T-cell (primary cell): ENCODE results near the gene LTBP2. TPM values are rescaled to one million over a fixed set of nuclear protein-coding genes. Genes with fewer than 3 reads are reported as not detected.

Experiments
- ATAC-seq, 4 experiments: fragments of 200-7000 bp in 3 of 4; fragments of 150-1000 bp in 1 of 4; cut with Tn5 transposase; replicated peaks in 1 of 4; 1 replicate in 3 of 4; 2 replicates in 1 of 4; pipeline ENCODE4 v1.10.0; 2021; ENCODE audit warnings: moderate library complexity in 3 of 4, mild to moderate bottlenecking in 2 of 4, moderate number of reproducible peaks in 1 of 4
- CTCF ChIA-PET, 2 donors: fragments of 300-600 bp; sonication (Branson Sonifier 250); formaldehyde crosslinking; loops; one replicate each; lab custom pipeline; 2022; ENCODE audit warnings: antibody characterized with exemption in 2 of 2; lab: Charles Lee
- POLR2A ChIA-PET, 2 donors: fragments of 300-600 bp; sonication (Branson Sonifier 250); formaldehyde crosslinking; loops; one replicate each; lab custom pipeline; 2022; ENCODE audit warnings: antibody characterized with exemption in 2 of 2; lab: Charles Lee
- DNase-seq, 35 experiments: peaks; one replicate each; pipeline versions ENCODE4 v3.0.0 to v3.0.0-alpha.2; 2013 to 2023
- H3K27ac ChIP-seq: one replicate; pipeline ENCODE4 v1.5.1; 2013; ENCODE audit warnings: low read length
- H3K27me3 ChIP-seq, 2 experiments: replicated peaks in 1 of 2; 1 replicate in 1 of 2; 2 replicates in 1 of 2; pipeline versions ENCODE4 v1.6.1 to v1.7.0; 2013; ENCODE audit warnings: low read length in 1 of 2, mixed read lengths in 1 of 2; ENCODE audit not compliant: control insufficient read depth in 2 of 2, insufficient read depth in 2 of 2; ENCODE audit errors: extremely low read depth in 1 of 2
- H3K36me3 ChIP-seq, 2 donors: 1 replicate in 1 of 2; 2 replicates in 1 of 2; pipeline versions ENCODE4 v1.6.1 to v1.7.0; 2013; ENCODE audit warnings: low read length in 1 of 2; ENCODE audit not compliant: control insufficient read depth in 2 of 2, insufficient read depth in 1 of 2; ENCODE audit errors: extremely low read depth in 1 of 2
- H3K4me1 ChIP-seq, 2 experiments: 1 replicate in 1 of 2; 2 replicates in 1 of 2; pipeline versions ENCODE4 v1.6.1 to v1.7.0; 2013; ENCODE audit warnings: low read length in 2 of 2, mixed read lengths in 1 of 2; ENCODE audit not compliant: insufficient read depth in 2 of 2, control insufficient read depth in 1 of 2; ENCODE audit errors: extremely low read depth in 1 of 2
- H3K4me3 ChIP-seq, 2 donors: 1 replicate in 1 of 2; 2 replicates in 1 of 2; pipeline versions ENCODE4 v1.5.1 to v1.7.0; 2013; ENCODE audit warnings: mild to moderate bottlenecking in 2 of 2, low read length in 1 of 2, moderate library complexity in 1 of 2; ENCODE audit not compliant: control insufficient read depth in 1 of 2; ENCODE audit errors: extremely low read depth in 1 of 2
- H3K9me3 ChIP-seq: 2 replicates; pipeline ENCODE4 v1.7.0; 2013
- H3K27ac Mint-ChIP-seq, 2 donors: one replicate each; pipeline ENCODE4 v1.8.0; 2020 to 2021; ENCODE audit warnings: mild to moderate bottlenecking in 2 of 2, mixed read lengths in 2 of 2
- H3K27me3 Mint-ChIP-seq, 2 donors: one replicate each; pipeline ENCODE4 v1.8.0; 2021 to 2022; ENCODE audit warnings: mixed read lengths in 2 of 2
- H3K36me3 Mint-ChIP-seq: one replicate; pipeline ENCODE4 v1.8.0; 2021; ENCODE audit warnings: mixed read lengths
- H3K4me1 Mint-ChIP-seq, 3 donors: one replicate each; pipeline ENCODE4 v1.8.0; 2020 to 2022; ENCODE audit warnings: mixed read lengths in 3 of 3, mild to moderate bottlenecking in 1 of 3
- H3K4me3 Mint-ChIP-seq, 3 donors: one replicate each; pipeline ENCODE4 v1.8.0; 2020 to 2022; ENCODE audit warnings: mild to moderate bottlenecking in 3 of 3, mixed read lengths in 3 of 3, moderate library complexity in 3 of 3
- H3K9me3 Mint-ChIP-seq, 3 donors: one replicate each; pipeline ENCODE4 v1.8.0; 2020 to 2022; ENCODE audit warnings: mixed read lengths in 3 of 3
- WGBS: methylation state at CpG from one replicate; pipeline ENCODE4 v1.1.5; 2013; ENCODE audit warnings: missing lambda C conversion rate; ENCODE audit not compliant: insufficient coverage; 5-methylcytosine and 5-hydroxymethylcytosine counted together
- total RNA-seq, 35 experiments: library from RNA in 6 of 35; stranded (reverse) in 6 of 35; fragments of 120-200 nt in 1 of 35; gene quantifications; one replicate each; pipeline versions ENCODE4 v1.2.1 to v1.2.4 and lab custom pipeline; 2013 to 2026

LTBP2 gene
- total RNA-seq, 5 donors from 2014 or later (not counting 1 experiment from before 2014, with no cell fraction given), result 0.39 to 1.7 (median 1.1) TPM

DNA sequence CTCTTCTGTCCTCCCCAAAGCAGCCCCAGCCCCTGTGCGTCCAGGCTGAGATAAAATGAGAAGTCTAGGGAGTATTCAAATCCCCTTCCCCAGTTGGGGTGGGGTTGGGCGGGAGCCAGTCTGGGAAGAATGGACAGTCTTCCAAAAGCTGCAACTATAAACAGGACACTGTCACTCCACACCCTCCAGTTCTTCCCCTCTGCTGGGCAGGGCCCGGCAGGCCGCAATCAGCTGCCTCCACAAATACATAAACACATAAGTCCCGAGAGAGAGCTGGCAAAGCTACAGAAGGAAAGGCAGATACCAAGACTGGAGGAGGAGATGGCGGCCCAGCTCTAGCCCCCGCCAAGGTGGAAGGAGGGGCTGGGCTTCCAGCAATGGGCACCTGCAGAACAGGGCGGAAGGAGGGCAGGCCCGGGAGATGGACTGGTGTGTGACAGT is 12.7 kb downstream of the LTBP2 start:
- Mint-ChIP-seq H3K9me3 (no peaks in the 10 kb centered on the region), H3K4me1 (no peaks in the 10 kb centered on the region), H3K36me3 (no peaks in the 10 kb centered on the region), H3K4me3 (no peak overlapping the region), H3K27ac (no peak overlapping the region), H3K27me3 (no peaks in the 10 kb centered on the region)
- ChIA-PET CTCF (interaction anchor here in 1 of 2 donors (0.9 kb wide), 1 partner anchor 10 kb away, joined by 3 read pairs; no protein-coding TSS in a partner anchor), POLR2A (no interaction called here)
- ATAC-seq (no peak), DNase-seq (no peak)
- WGBS, result 89% methylated on average over 3 of the region's 9 CpGs
- Histone ChIP-seq H3K27ac (no peak overlapping the region), H3K36me3 (no peaks in the 10 kb centered on the region), H3K9me3 (no peaks in the 10 kb centered on the region), H3K4me3 (no peak overlapping the region), H3K4me1 (no peaks in the 10 kb centered on the region), H3K27me3 (peaks cover 0 to 13% of the 10 kb centered on the region in 2 experiments)

GRCh38 chr14:74596741-74597450 is 15.1 kb downstream of the LTBP2 start:
- no peak for DNase-seq
- H3K4me3 ChIP-seq, result no peak overlapping the region
- no peaks in the 10 kb centered on the region for H3K4me1 ChIP-seq
- no peaks in the 10 kb centered on the region for H3K36me3 ChIP-seq
- no peak for ATAC-seq
- peaks cover 0 to 13% of the 10 kb centered on the region in 2 experiments for H3K27me3 ChIP-seq
- Mint-ChIP-seq H3K9me3 (no peaks in the 10 kb centered on the region), H3K4me1 (no peaks in the 10 kb centered on the region), H3K27me3 (no peaks in the 10 kb centered on the region), H3K27ac (no peak overlapping the region), H3K4me3 (no peak overlapping the region), H3K36me3 (no peaks in the 10 kb centered on the region)
- CTCF ChIA-PET, result no interaction called here
- H3K9me3 ChIP-seq, result no peaks in the 10 kb centered on the region
- WGBS, result 69% methylated on average over 10 of the region's 12 CpGs
- POLR2A ChIA-PET, result no interaction called here
- H3K27ac ChIP-seq, result no peak overlapping the region

- CTCF ChIA-PET, result no interaction called here
- no peak for ATAC-seq
- no peaks in the 10 kb centered on the region for H3K36me3 Mint-ChIP-seq
Measured at GRCh38 chr14:74595006-74595735, 16.9 kb downstream of the LTBP2 start.

DNA sequence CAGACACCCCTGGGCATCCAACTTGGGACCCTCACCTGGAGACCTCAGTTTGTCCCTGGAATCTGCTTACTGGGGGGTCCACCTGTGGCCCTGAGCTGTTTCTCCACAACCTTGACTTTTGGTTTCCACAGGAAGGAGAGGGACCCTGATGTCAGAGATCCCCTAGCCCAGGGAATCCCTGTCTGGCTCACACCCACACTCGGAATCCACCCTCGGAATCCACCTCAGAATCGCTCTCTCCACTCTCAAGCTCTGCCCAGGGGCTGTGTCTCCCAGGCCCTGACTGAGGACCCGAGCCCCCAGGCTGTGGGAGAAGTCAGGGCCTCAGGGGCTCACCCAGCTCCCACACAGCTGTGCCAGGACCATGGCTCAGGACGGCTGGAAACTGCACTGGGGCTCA is 17.4 kb downstream of the LTBP2 start:
- CTCF ChIA-PET, result no interaction called here
- Histone ChIP-seq H3K27me3 (peaks cover 0 to 13% of the 10 kb centered on the region in 2 experiments), H3K27ac (no peak overlapping the region), H3K4me1 (no peaks in the 10 kb centered on the region), H3K9me3 (no peaks in the 10 kb centered on the region), H3K4me3 (no peak overlapping the region), H3K36me3 (no peaks in the 10 kb centered on the region)
- Mint-ChIP-seq H3K27me3 (no peaks in the 10 kb centered on the region), H3K36me3 (no peaks in the 10 kb centered on the region), H3K27ac (no peak overlapping the region), H3K4me3 (no peak overlapping the region), H3K4me1 (no peaks in the 10 kb centered on the region), H3K9me3 (no peaks in the 10 kb centered on the region)
- POLR2A ChIA-PET, result no interaction called here
- whole genome bisulfite sequencing, result 68% methylated on average over 3 of the region's 5 CpGs
- ATAC-seq, result no peak
- no peak for DNase-seq

More at GRCh38 chr14:74595006-74595735, 16.9 kb downstream of the LTBP2 start:
- H3K4me3 ChIP-seq, result no peak overlapping the region
- no peak overlapping the region for H3K27ac ChIP-seq
- Mint-ChIP-seq H3K4me3 (no peak overlapping the region), H3K27ac (no peak overlapping the region), H3K4me1 (no peaks in the 10 kb centered on the region), H3K27me3 (no peaks in the 10 kb centered on the region), H3K9me3 (no peaks in the 10 kb centered on the region)
- POLR2A ChIA-PET, result no interaction called here
- H3K27me3 ChIP-seq, result peaks cover 0 to 13% of the 10 kb centered on the region in 2 experiments
- 89% methylated on average over 13 of the region's 15 CpGs for WGBS
- no peaks in the 10 kb centered on the region for H3K9me3 ChIP-seq
- no peak for DNase-seq
- no peaks in the 10 kb centered on the region for H3K36me3 ChIP-seq
- H3K4me1 ChIP-seq, result no peaks in the 10 kb centered on the region

DNA sequence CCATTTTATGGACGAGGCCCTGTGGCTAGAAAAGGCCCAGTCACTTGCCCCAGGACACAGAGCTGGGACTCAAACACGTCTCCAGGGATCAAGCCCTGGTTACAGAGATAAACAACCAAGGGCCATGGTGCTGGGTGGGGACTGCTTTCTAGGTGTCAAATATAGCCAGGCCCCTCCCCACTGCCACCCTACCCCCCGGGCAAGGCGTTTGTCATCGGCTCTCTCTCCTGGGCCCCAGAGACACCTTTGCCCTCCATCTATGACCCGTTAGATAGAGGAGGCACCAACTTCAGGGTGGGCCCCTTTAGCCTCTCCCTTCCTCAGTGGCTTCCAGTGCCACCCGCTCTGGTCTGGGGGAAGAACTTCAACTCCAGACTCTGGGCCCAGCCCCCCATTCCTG is 18.0 kb downstream of the LTBP2 start:
- ChIA-PET POLR2A (no interaction called here), CTCF (no interaction called here)
- no peaks in the 10 kb centered on the region for H3K4me1 Mint-ChIP-seq
- Histone ChIP-seq H3K4me3 (no peak overlapping the region), H3K36me3 (no peaks in the 10 kb centered on the region), H3K4me1 (no peaks in the 10 kb centered on the region), H3K27me3 (peaks cover 0 to 13% of the 10 kb centered on the region in 2 experiments), H3K27ac (no peak overlapping the region), H3K9me3 (no peaks in the 10 kb centered on the region)
- H3K36me3 Mint-ChIP-seq, result no peaks in the 10 kb centered on the region
- no peaks in the 10 kb centered on the region for H3K9me3 Mint-ChIP-seq
- no peak for DNase-seq
- no peak overlapping the region for H3K4me3 Mint-ChIP-seq
- 90% methylated on average over 4 of the region's 7 CpGs for WGBS
- H3K27ac Mint-ChIP-seq, result no peak overlapping the region
- no peak for ATAC-seq
- H3K27me3 Mint-ChIP-seq, result no peaks in the 10 kb centered on the region

DNA sequence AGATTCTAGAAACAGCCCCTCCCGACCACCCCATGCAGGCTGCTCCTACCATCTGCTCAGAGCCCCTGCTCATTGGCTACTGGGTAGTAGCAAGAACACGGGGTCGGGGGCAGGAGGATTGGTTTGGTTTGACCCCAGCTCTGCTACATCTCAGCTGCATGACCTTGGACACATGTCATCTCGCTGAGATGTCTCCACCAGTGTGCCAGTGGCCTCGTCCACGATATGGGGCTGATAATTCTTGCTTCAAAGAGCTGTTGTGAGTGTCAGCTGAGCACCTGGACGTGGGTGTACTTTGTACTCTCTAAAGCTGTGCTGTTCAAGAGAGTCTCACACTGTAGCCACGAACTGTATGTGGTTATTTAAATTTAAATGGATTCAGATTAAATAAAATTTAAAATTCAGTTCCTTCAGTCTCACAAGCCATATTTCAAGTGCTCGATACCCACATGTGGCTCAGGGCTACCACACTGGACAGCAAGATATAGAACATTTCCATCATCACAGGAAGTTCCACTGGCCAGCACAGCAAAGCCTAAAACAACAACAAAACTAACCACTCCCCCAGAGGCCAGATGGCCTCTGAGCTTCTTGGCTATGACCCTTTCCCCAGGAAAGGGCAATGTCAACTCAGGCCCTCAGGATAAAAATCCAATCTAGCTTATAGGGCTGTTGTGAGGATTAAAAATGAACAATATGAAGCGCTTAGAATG is 18.6 kb downstream of the LTBP2 start:
- CTCF ChIA-PET, result no interaction called here
- ATAC-seq (no peak), DNase-seq (no peak)
- no peaks in the 10 kb centered on the region for H3K27me3 Mint-ChIP-seq
- H3K4me3 Mint-ChIP-seq, result no peak overlapping the region
- POLR2A ChIA-PET, result no interaction called here
- 15% methylated on average over 4 of the region's 10 CpGs for WGBS
- no peak overlapping the region for H3K27ac ChIP-seq
- H3K36me3 Mint-ChIP-seq, result no peaks in the 10 kb centered on the region
- H3K9me3 ChIP-seq, result no peaks in the 10 kb centered on the region
- no peaks in the 10 kb centered on the region for H3K36me3 ChIP-seq
- no peaks in the 10 kb centered on the region for H3K9me3 Mint-ChIP-seq
- H3K4me1 ChIP-seq, result no peaks in the 10 kb centered on the region
- H3K27ac Mint-ChIP-seq, result no peak overlapping the region
- no peaks in the 10 kb centered on the region for H3K4me1 Mint-ChIP-seq
- H3K4me3 ChIP-seq, result no peak overlapping the region
- H3K27me3 ChIP-seq, result peaks cover 0 to 13% of the 10 kb centered on the region in 2 experiments
